Gastroesophageal sphincter (tissue), 3 donors: ENCODE measurements around the gene GMPR.
A peak's percentile ranks its signal among the peaks of the same experiment; 100 is the strongest.

Experiments used
- CTCF ChIP-seq, 4 experiments: fragments of 200-600 bp in 2 of 4; fragments of 450-650 bp in 2 of 4; sonication (generic) in 1 of 4; IDR thresholded peaks; one replicate each; pipeline ENCODE4 v1.5.1; 2017 to 2019; ENCODE audit warnings: antibody characterized with exemption in 4 of 4, mild to moderate bottlenecking in 2 of 4, moderate library complexity in 2 of 4
- EP300 ChIP-seq: sonication (generic); formaldehyde crosslinking; IDR thresholded peaks from one replicate; pipeline ENCODE4 v1.6.1; 2017; ENCODE audit warnings: antibody characterized with exemption, mild to moderate bottlenecking
- POLR2AphosphoS5 ChIP-seq: sonication (generic); formaldehyde crosslinking; IDR thresholded peaks from one replicate; pipeline ENCODE4 v1.6.1; 2017; ENCODE audit warnings: antibody characterized with exemption

DNA sequence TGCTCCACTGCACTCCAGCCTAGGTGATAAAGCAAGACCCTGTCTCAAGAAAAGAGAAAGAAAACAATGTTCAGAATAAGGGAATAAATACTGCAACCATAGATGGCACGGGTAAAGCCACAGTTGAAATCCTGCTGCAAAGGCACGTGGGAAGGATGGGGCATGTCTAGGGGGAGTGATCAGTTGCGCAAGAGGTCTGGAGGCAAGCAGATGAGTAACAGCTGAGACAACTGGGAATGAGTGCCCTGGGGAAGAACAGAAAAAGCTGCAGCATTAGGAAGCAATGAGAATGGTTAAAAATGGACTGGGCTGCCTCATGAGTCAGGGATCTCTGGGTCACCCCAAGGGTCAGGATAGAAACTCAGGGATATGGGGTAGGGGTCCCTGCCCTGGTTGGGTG lies 96.3 kb downstream of the GMPR start:
- TF ChIP-seq EP300 (no peak), POLR2AphosphoS5 (peak; percentile 64), CTCF (IDR thresholded peaks at IDR 0.05) (no peak)
